Measurements from ENCODE around the gene RBM27.
"Not testable (repeated sequence)": the region's sequence is repeated elsewhere in the genome, so short reads cannot be mapped to it uniquely, and the experiment has no call there.

Gene RBM27

GRCh38 chr5:146206257-146206656, 2.9 kb downstream of the RBM27 start:
- no peak for DNase-seq

- DNase-seq: no peak
Measured at GRCh38 chr5:146208916-146209522, 5.6 kb downstream of the RBM27 start.

- DNase-seq: no peak
Measured at GRCh38 chr5:146209714-146210113, 6.3 kb downstream of the RBM27 start.

- not testable (repeated sequence) for DNase-seq
Measured at GRCh38 chr5:146210810-146211209, 7.4 kb downstream of the RBM27 start.

GRCh38 chr5:146213210-146213826, 9.9 kb downstream of the RBM27 start:
- peak; percentile 15 to 23 for DNase-seq

GRCh38 chr5:146214881-146215280, 11.5 kb downstream of the RBM27 start:
- not testable (repeated sequence) for DNase-seq

GRCh38 chr5:146218168-146218567, 14.8 kb downstream of the RBM27 start:
- no peak for DNase-seq

- DNase-seq: no peak
Measured at GRCh38 chr5:146219243-146219642, 15.8 kb downstream of the RBM27 start.

- no peak for DNase-seq
Measured at GRCh38 chr5:146221234-146221633, 17.8 kb downstream of the RBM27 start.

- DNase-seq: no peak
Measured at GRCh38 chr5:146222005-146222404, 18.6 kb downstream of the RBM27 start.

GRCh38 chr5:146223179-146223578, 19.8 kb downstream of the RBM27 start:
- no peak for DNase-seq

- DNase-seq: no peak
Measured at GRCh38 chr5:146229222-146229621, 25.8 kb downstream of the RBM27 start.

- DNase-seq: no peak
Measured at GRCh38 chr5:146232223-146232622, 28.8 kb downstream of the RBM27 start.

GRCh38 chr5:146233441-146233840, 30.0 kb downstream of the RBM27 start:
- DNase-seq: no peak

GRCh38 chr5:146238973-146239372, 35.6 kb downstream of the RBM27 start:
- no peak for DNase-seq

- DNase-seq: no peak
Measured at GRCh38 chr5:146240951-146241350, 37.5 kb downstream of the RBM27 start.

GRCh38 chr5:146243247-146243646, 39.8 kb downstream of the RBM27 start:
- DNase-seq: no peak

GRCh38 chr5:146248561-146248960, 45.2 kb downstream of the RBM27 start:
- DNase-seq: no peak

GRCh38 chr5:146249801-146250200, 46.4 kb downstream of the RBM27 start:
- no peak for DNase-seq
